Neuronal stem cell (in vitro differentiated cells): ENCODE data around the gene ITGBL1.
A peak's percentile ranks its signal among the peaks of the same experiment; 100 is the strongest.

Source experiments
- DNase-seq: peaks from one replicate; pipeline ENCODE4 v3.0.0-alpha.2; 2013; ENCODE audit warnings: low spot score
- H2AFZ ChIP-seq: one replicate; pipeline ENCODE4 v1.6.1; 2013; ENCODE audit warnings: mild to moderate bottlenecking, low read length, inconsistent platforms
- H2AK5ac ChIP-seq: 2 replicates; pipeline ENCODE4 v1.6.1; 2013; ENCODE audit warnings: low read depth, mild to moderate bottlenecking, inconsistent platforms, low read length, moderate library complexity, mixed read lengths
- H2BK120ac ChIP-seq: 2 replicates; pipeline ENCODE4 v1.6.1; 2013; ENCODE audit warnings: low read depth, mild to moderate bottlenecking, inconsistent platforms, low read length, moderate library complexity, mixed read lengths
- H2BK12ac ChIP-seq: one replicate; pipeline ENCODE4 v1.6.1; 2013; ENCODE audit warnings: low read length, inconsistent platforms
- H2BK15ac ChIP-seq: 2 replicates; pipeline ENCODE4 v1.6.1; 2013; ENCODE audit warnings: mild to moderate bottlenecking, low read length, inconsistent platforms, mixed read lengths
- H2BK5ac ChIP-seq: one replicate; pipeline ENCODE4 v1.6.1; 2013; ENCODE audit warnings: inconsistent platforms, mild to moderate bottlenecking, low read length, moderate library complexity
- H3K14ac ChIP-seq: one replicate; pipeline ENCODE4 v1.6.1; 2013; ENCODE audit warnings: low read length, inconsistent platforms
- H3K18ac ChIP-seq: 2 replicates; pipeline ENCODE4 v1.6.1; 2013; ENCODE audit warnings: low read length, inconsistent platforms
- H3K23ac ChIP-seq: 2 replicates; pipeline ENCODE4 v1.6.1; 2013; ENCODE audit warnings: low read depth, mild to moderate bottlenecking, mixed read lengths, low read length, inconsistent platforms; ENCODE audit not compliant: poor library complexity
- H3K27ac ChIP-seq: replicated peaks from 3 replicates; pipeline ENCODE4 v1.5.1; 2013; ENCODE audit warnings: low read length, inconsistent platforms
- H3K27me3 ChIP-seq, 3 experiments: 2 replicates each; pipeline ENCODE4 v1.6.1; 2013; ENCODE audit warnings: low read length in 3 of 3, mild to moderate bottlenecking in 2 of 3, inconsistent platforms in 1 of 3, low read depth in 1 of 3, mixed read lengths in 1 of 3, moderate library complexity in 1 of 3; ENCODE audit not compliant: control insufficient read depth in 3 of 3, insufficient read depth in 3 of 3
- H3K36me3 ChIP-seq, 2 donors: replicated peaks in 1 of 2; 2 replicates each; pipeline ENCODE4 v1.6.1; 2013; ENCODE audit warnings: low read length in 2 of 2; ENCODE audit not compliant: control insufficient read depth in 2 of 2, insufficient read depth in 2 of 2
- H3K4ac ChIP-seq: 2 replicates; pipeline ENCODE4 v1.6.1; 2013; ENCODE audit warnings: inconsistent platforms, mild to moderate bottlenecking, low read length, moderate library complexity
- H3K4me1 ChIP-seq, 2 donors: 1 replicate in 1 of 2; 2 replicates in 1 of 2; pipeline ENCODE4 v1.6.1; 2013; ENCODE audit warnings: low read length in 2 of 2, low read depth in 1 of 2; ENCODE audit not compliant: control insufficient read depth in 2 of 2, insufficient read depth in 1 of 2
- H3K4me2 ChIP-seq: one replicate; pipeline ENCODE4 v1.6.1; 2013; ENCODE audit warnings: mild to moderate bottlenecking, low read length, inconsistent platforms; ENCODE audit not compliant: insufficient read depth, poor library complexity, severe bottlenecking
- H3K4me3 ChIP-seq, 2 donors: 2 replicates each; pipeline ENCODE4 v1.5.1; 2013; ENCODE audit warnings: low read length in 2 of 2, mild to moderate bottlenecking in 2 of 2, inconsistent platforms in 1 of 2, moderate library complexity in 1 of 2
- H3K79me1 ChIP-seq: one replicate; pipeline ENCODE4 v1.6.1; 2013; ENCODE audit warnings: low read depth, mild to moderate bottlenecking, inconsistent platforms, low read length, moderate library complexity
- H3K9ac ChIP-seq: one replicate; pipeline ENCODE4 v1.6.1; 2013; ENCODE audit warnings: mild to moderate bottlenecking, low read depth, low read length, inconsistent platforms; ENCODE audit not compliant: poor library complexity
- H3K9me3 ChIP-seq, 2 donors: replicated peaks in 1 of 2; 2 replicates each; pipeline versions ENCODE3 to v1.6.1; 2013; ENCODE audit warnings: low read length in 2 of 2, mild to moderate bottlenecking in 2 of 2, inconsistent platforms in 1 of 2, low read depth in 1 of 2, mixed read lengths in 1 of 2, moderate library complexity in 1 of 2; ENCODE audit not compliant: control insufficient read depth in 2 of 2, insufficient read depth in 1 of 2
- H4K8ac ChIP-seq: one replicate; pipeline ENCODE4 v1.6.1; 2013; ENCODE audit warnings: low read depth, mild to moderate bottlenecking, inconsistent platforms, low read length, moderate library complexity
- H4K91ac ChIP-seq: one replicate; pipeline ENCODE4 v1.6.1; 2013; ENCODE audit warnings: low read length, low read depth, mild to moderate bottlenecking, inconsistent platforms; ENCODE audit not compliant: poor library complexity
- WGBS, 2 donors: extraction: QIAGEN DNeasy Blood & Tissue Kit; methylation state at CpG; one replicate each; pipeline ENCODE4 v1.1.7; 2013; ENCODE audit warnings: missing lambda C conversion rate in 2 of 2, mixed read lengths in 1 of 2; ENCODE audit not compliant: insufficient read length in 2 of 2, insufficient replicate concordance in 1 of 2; ENCODE audit errors: extremely low coverage in 2 of 2; 5-methylcytosine and 5-hydroxymethylcytosine counted together

The ITGBL1 gene

DNA sequence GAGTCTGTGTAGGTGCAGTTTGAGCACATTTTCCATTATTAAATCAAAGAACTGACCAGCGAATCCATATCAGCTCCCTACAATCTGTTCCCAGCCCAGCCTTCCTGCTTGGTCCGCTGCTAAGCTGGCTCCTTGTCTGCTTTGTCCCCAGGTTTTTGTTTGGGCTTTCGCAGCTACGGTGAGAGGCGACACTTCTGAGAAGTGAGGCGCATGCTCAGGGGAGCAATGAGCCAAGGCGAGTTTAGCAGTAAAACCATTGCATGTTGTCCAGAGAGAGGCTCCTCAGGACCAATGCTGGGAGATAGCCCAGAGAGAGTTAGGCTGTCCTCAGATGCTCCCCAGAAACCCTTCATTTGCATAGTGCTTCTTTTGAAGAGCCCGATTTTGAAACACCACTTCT is 162.0 kb downstream of the ITGBL1 start:
- Histone ChIP-seq H3K4me2 (no peak overlapping the region), H3K4me1 (peaks cover 0 to 8% of the 10 kb centered on the region in 2 donors), H3K27ac (no peak overlapping the region), H3K27me3 (no peaks in the 10 kb centered on the region), H2BK15ac (no peak overlapping the region), H3K4ac (no peak overlapping the region), H3K9me3 (no peaks in the 10 kb centered on the region), H3K9ac (no peak overlapping the region), H3K4me3 (no peak overlapping the region), H2AK5ac (no peak overlapping the region), H3K14ac (no peak overlapping the region), H2BK12ac (no peak overlapping the region), H4K91ac (no peak overlapping the region), H2AFZ (peak overlapping the region; percentile 44), H3K36me3 (no peaks in the 10 kb centered on the region), H3K79me1 (no peaks in the 10 kb centered on the region), H2BK5ac (no peak overlapping the region), H3K23ac (no peak overlapping the region), H3K18ac (no peak overlapping the region), H4K8ac (no peak overlapping the region), H2BK120ac (no peak overlapping the region)
- WGBS, 2 donors, result no CpG with 5 or more reads among the region's 8 CpGs
- no peak for DNase-seq

DNA sequence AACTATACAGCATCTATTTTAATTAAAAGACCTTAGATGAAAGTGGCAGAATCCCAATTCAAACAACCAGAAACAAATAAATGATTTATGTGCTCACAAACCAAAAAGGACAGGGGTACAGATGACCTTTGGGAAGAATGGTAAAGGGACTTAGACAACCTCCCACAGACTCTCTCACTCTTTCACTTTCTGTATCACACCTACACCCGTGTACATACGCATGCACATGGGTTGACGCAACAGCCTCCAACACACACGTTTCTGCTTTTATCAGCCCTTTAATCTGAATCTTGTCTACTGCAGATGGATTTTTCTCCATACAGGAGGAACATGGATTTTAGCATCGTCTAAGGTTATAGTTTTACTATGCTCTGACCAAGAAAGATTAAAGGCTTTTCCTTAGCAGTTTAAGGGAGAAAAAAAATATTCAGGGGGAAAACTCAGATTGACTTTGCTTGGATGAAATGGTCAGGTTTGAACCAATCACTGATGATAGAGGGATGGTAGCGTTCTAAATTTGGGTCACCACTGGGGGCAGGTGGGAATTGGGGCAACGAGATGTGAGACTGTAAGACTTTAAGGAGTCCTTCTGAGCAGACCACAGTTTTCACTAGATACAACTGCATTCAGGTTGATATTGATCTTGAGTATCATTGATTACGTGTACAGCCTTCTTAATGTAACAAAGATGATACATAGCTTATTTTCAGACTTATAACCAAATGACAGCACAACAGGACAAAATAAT is 166.1 kb downstream of the ITGBL1 start:
- H3K9ac ChIP-seq, result no peak overlapping the region
- H4K91ac ChIP-seq, result no peak overlapping the region
- H3K79me1 ChIP-seq, result no peaks in the 10 kb centered on the region
- H3K4me2 ChIP-seq, result no peak overlapping the region
- no peaks in the 10 kb centered on the region for H3K9me3 ChIP-seq
- whole genome bisulfite sequencing, 2 donors, result no CpG with 5 or more reads among the region's 8 CpGs
- peaks cover 3 to 4% of the 10 kb centered on the region in 2 donors for H3K4me1 ChIP-seq
- no peaks in the 10 kb centered on the region for H3K27me3 ChIP-seq
- H2BK12ac ChIP-seq, result no peak overlapping the region
- H3K23ac ChIP-seq, result no peak overlapping the region
- H2AFZ ChIP-seq, result no peak overlapping the region
- no peak overlapping the region for H4K8ac ChIP-seq
- H2AK5ac ChIP-seq, result no peak overlapping the region
- no peak overlapping the region for H2BK120ac ChIP-seq
- no peak overlapping the region for H3K27ac ChIP-seq
- H3K4me3 ChIP-seq, result no peak overlapping the region
- no peak for DNase-seq
- H3K36me3 ChIP-seq, result no peaks in the 10 kb centered on the region
- H2BK5ac ChIP-seq, result no peak overlapping the region
- no peak overlapping the region for H3K18ac ChIP-seq
- H2BK15ac ChIP-seq, result no peak overlapping the region
- no peak overlapping the region for H3K4ac ChIP-seq
- no peak overlapping the region for H3K14ac ChIP-seq

DNA sequence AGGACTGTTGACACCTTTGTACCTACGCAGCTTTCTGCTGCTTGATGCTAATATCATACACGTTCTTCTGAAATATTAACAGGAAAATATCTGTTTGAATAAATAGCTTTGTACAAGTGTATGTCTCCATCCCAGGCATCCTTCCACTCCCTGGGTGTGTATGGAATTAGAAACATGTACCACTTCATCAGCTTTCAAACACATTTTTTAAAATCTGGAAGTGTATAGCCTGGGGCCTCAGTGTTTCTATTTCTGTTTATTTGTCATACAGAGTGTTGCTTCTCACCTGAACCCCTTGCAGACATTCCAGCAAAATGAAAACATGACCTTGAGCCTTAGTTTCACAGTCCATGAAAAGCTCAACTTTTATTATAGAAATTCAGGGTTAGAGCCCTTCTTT is 168.6 kb downstream of the ITGBL1 start:
- H3K9me3 ChIP-seq, result no peaks in the 10 kb centered on the region
- no peak overlapping the region for H3K4ac ChIP-seq
- no peak overlapping the region for H3K4me2 ChIP-seq
- H2AK5ac ChIP-seq, result no peak overlapping the region
- H3K27me3 ChIP-seq, result no peaks in the 10 kb centered on the region
- no peak overlapping the region for H3K27ac ChIP-seq
- no peaks in the 10 kb centered on the region for H3K36me3 ChIP-seq
- DNase-seq, result no peak
- peaks cover 3 to 4% of the 10 kb centered on the region in 2 donors for H3K4me1 ChIP-seq
- no peak overlapping the region for H4K91ac ChIP-seq
- H2BK15ac ChIP-seq, result no peak overlapping the region
- WGBS, 2 donors, result no CpG with 5 or more reads among the region's 2 CpGs
- H3K9ac ChIP-seq, result no peak overlapping the region
- H2AFZ ChIP-seq, result no peak overlapping the region
- H2BK120ac ChIP-seq, result no peak overlapping the region
- H2BK12ac ChIP-seq, result no peak overlapping the region
- H3K14ac ChIP-seq, result no peak overlapping the region
- H3K23ac ChIP-seq, result no peak overlapping the region
- no peak overlapping the region for H4K8ac ChIP-seq
- no peaks in the 10 kb centered on the region for H3K79me1 ChIP-seq
- H3K18ac ChIP-seq, result no peak overlapping the region
- H2BK5ac ChIP-seq, result no peak overlapping the region
- H3K4me3 ChIP-seq, result no peak overlapping the region

DNA sequence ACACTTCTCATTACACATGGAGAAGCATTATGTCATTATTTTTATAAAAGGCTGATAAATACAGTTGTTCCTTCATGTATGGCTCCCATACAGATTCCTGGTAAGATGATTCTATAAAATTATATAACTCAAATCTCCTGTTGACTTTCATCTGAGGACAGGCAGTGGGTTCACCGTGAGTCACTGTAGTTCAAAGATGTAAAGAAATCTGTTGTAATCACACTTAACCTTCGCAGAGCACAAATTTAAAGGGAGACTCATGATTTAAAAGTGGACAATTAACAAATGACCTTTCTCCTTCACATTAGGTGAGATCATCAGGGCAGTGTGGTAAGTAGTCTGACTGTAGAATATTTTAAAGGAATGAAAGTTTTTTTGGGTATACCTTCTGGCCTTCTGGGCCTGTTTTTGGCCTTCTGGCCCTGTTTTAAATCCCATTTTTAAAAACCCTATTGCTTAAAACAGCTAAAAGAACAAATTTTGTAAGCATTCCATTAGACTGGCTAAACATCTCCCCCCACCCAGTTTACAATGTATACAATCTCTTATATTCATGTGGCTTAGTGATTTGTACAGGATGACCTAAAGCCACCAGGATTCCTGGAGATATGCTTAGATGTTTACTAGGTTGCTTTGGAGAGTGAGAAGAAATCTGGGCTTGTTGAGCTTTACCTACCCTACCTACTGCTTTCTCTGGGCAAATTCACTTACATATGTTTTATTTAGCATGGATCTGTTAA is 171.2 kb downstream of the ITGBL1 start:
- Histone ChIP-seq H2AK5ac (no peak overlapping the region), H3K18ac (no peak overlapping the region), H4K8ac (no peak overlapping the region), H3K36me3 (no peaks in the 10 kb centered on the region), H3K4me2 (no peak overlapping the region), H4K91ac (no peak overlapping the region), H2BK15ac (no peak overlapping the region), H3K27me3 (no peaks in the 10 kb centered on the region), H3K4me3 (no peak overlapping the region), H2BK12ac (no peak overlapping the region), H3K4ac (no peak overlapping the region), H2BK120ac (no peak overlapping the region), H3K23ac (no peak overlapping the region), H3K14ac (no peak overlapping the region), H2AFZ (peak overlapping the region; percentile 70), H3K4me1 (peaks cover 3 to 4% of the 10 kb centered on the region in 2 donors), H3K27ac (no peak overlapping the region), H3K9ac (no peak overlapping the region), H3K9me3 (no peaks in the 10 kb centered on the region), H3K79me1 (no peaks in the 10 kb centered on the region), H2BK5ac (no peak overlapping the region)
- no peak for DNase-seq
- no CpG with 5 or more reads among the region's 2 CpGs for whole genome bisulfite sequencing, 2 donors
